ENCODE measurements around the gene LGALS4.
"Not testable (repeated sequence)": the region's sequence is repeated elsewhere in the genome, so short reads cannot be mapped to it uniquely, and the experiment has no call there.

LGALS4 gene

DNA sequence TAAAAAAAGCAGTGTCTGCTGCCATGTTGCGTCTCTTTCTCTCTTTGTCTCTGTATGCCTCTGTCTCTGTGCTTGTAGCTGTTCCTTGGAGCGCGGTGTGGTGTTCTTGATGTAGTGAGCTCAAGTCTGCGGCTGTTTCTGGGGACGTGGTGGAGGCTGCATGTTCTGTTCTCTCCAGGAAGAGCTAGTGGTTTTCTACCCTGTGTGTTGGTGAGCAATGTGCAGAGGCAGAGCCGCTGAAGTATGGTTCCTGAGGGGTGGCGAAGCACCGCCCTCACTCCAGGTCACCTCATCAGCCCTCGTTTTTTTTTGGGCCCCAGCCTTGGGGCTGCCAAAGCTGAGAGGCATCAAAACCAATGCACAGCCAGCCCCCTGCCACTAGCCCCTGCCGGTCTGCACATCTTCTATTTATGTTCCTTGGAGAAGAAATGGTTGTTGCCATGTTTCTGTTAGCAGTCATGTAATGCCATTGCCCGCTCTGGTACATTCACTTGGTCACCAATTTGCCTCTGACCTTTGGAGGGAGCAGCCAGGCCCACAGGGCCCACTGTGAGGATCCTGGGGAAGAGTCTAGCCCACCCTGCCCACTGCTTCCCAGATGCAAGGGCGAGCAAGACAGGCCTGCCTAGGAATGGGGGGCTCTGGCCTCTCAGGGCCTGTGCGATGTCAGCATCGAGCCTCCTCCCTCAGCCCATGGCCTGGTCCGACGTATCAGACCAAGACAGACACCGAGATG lies 29.9 kb upstream of the LGALS4 start:
- peak; percentile 80 for DNase-seq

DNA sequence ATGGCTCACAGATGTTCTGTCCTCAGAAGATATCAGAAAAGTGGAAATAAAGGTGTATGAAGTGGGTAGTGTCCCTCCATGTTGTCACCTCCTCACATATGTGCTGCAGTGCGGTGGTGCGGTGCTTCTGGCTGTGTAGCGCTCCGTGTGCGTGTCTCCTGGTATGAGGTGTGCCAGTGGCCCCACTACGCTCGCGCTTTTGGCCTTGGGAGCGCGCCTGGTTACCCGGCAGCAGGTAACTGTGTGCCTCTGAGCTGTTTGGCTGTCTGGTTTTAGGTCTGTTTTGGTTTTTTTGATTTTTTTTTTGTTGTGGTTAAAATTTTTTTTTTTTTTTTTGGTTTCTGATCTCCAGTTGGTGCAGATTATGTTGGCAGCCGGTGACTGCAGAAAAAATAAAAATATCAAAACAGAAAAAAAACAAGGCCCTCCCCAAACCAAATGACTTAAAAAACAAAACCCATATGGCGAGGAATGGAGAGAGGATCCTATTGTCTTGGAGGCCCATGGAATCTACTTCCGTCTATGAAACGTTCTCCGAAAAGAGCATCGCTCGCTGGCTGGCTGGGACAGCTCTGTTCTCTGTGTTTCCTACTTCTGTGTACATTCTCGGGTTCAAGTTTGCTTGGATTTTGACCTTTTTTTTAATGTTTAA lies 29.2 kb upstream of the LGALS4 start:
- DNase-seq: no peak

- no peak for DNase-seq
These were observed 28.5 kb upstream of the LGALS4 start for GRCh38 chr19:38841180-38841766.

GRCh38 chr19:38840583-38840968 lies 27.8 kb upstream of the LGALS4 start:
- DNase-seq: no peak

- DNase-seq: no peak
These were observed 27.3 kb upstream of the LGALS4 start for GRCh38 chr19:38839816-38840582.

- DNase-seq: no peak
These were observed 26.4 kb upstream of the LGALS4 start for GRCh38 chr19:38838986-38839761.

GRCh38 chr19:38838208-38838985 lies 25.7 kb upstream of the LGALS4 start:
- peak; percentile 46 for DNase-seq

DNA sequence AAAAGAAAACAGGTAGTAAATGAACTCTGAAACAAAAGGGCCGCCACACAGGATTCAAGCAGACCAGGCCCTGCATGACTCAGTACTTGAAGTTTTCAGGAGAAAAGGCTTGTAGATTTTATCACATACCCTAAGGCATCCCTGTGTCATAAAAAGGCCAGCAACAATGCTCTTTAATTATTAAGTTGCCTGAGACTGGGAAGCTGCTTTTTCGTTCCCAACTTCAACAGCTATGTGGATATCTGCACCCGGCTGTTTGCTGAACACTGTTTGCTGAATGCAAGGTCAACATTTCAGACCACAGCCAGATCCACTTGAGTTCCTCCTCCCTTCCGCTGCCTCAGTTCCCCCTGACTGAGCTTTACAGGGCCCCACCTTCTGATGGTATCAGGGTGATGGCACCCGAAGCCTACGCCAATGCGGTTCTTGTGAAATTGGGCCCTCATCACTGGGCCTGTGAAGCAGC lies 24.9 kb upstream of the LGALS4 start:
- no peak for DNase-seq

GRCh38 chr19:38836983-38837626 lies 24.4 kb upstream of the LGALS4 start:
- no peak for DNase-seq

- no peak for DNase-seq
These were observed 23.6 kb upstream of the LGALS4 start for GRCh38 chr19:38836159-38836982.

DNA sequence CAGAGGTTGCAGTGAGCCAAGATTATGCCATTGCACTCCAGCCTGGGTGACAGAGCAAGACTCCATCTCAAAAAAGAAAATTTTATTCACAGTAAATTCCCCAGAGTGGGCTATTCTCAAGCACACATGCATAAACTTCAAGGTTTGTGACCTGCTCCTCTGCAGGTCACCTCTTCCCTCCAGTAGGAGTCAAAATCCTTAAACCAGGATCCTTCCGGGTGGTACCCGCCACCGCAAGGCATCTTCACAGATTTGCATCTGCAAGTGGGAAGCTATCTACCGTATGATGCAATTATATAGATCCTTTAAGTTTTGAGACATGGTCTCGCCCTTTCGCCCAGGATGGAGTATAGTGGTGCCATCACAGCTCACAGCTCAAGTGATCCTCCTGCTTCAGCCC lies 21.8 kb upstream of the LGALS4 start:
- DNase-seq: no peak

DNA sequence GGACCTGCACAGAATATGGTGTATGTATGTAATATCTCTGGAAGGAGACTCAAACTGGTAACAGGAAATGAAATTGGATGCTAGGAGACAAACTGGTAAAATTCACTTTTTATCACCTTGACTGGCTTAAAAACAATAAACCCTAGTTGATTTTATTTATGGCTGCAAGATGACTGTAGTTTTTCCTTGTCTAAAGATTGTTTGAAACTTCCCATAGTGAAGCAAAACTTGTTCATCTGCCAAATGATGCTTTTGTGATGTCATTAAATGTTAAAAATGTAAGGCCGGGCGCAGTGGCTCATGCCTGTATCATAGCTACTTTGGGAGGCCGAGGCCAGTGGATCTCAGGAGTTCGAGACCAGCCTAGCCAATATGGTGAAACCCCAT lies 21.4 kb upstream of the LGALS4 start:
- DNase-seq: no peak

DNA sequence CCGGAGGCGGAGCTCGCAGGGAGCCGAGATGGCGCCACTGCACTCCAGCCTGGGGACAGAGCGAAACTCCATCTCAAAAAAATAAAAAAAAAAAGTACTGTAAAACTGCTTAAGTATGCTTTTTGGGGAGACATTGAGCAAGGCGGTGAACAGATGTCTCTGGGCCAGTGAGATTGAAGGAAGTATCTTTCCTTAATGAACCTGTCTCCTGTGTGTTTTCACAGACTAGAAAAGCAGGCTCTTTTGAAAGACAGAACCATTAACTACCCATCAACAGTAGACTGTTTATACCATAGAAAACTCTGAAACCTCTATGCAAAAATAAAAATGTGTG lies 20.3 kb upstream of the LGALS4 start:
- DNase-seq: no peak

- peak; percentile 46 for DNase-seq
These were observed 18.4 kb upstream of the LGALS4 start for GRCh38 chr19:38831142-38831605.

DNA sequence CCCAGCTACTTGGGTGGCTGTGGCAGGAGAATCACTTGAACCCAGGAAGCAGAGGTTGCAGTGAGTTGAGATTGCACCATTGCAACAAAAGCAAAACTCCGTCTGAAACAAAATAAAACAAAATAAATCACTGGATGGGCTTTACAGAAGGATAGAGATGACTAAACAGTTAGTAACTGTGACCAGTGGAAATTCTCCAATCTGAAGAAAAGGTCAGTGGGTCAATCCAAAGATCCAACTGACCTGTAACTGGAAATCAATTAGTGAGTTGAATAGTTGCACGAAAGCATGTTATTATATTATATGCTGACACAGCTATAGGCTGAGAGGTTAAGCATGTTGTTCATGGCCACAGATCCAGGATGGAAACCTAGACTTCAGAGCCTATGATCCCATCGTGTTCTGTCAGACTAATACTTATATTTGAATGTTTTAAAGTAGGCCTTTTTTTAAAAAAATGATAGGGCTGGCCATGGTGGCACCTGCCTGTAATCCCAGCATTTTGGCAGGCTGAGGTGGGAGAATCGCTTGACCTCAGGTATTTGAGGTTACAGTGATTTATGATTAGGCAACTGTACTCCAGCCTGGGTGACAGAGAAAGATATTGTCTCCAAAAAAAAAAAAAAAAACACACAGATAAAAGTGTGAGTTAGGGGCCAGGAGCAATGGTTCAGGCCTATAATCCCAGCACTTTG lies 17.4 kb upstream of the LGALS4 start:
- no peak for DNase-seq

DNA sequence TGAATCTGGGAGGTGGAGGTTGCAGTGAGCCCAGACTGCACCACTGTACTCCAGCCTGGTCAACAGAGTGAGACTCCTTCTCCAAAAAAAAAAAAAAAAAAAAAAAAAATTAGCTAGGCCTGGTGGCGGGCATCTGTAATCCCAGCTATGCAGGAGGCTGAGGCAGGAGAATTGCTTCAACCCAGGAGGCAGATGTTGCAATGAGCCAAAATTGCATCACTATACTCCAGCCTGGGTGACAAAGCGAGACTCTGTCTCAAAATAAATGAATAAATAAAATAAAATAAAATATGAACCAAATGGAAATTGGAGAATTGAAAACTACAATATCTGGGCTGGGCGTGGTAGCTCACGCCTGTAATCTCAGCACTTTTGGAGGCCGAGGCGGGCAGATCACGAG lies 16.5 kb upstream of the LGALS4 start:
- DNase-seq: not testable (repeated sequence)

- no peak for DNase-seq
These were observed 14.3 kb upstream of the LGALS4 start for GRCh38 chr19:38826856-38827551.

GRCh38 chr19:38825936-38826335 lies 13.2 kb upstream of the LGALS4 start:
- not testable (repeated sequence) for DNase-seq

- not testable (repeated sequence) for DNase-seq
These were observed 8.6 kb upstream of the LGALS4 start for GRCh38 chr19:38821230-38821825.
